AML-193 (cell line): ENCODE measurements around the gene NLRP3.

Experiments
- DNase-seq, 2 experiments: peaks; one replicate each; lab custom pipeline; 2025; lab: John Stamatoyannopoulos, UW

The NLRP3 gene

DNA sequence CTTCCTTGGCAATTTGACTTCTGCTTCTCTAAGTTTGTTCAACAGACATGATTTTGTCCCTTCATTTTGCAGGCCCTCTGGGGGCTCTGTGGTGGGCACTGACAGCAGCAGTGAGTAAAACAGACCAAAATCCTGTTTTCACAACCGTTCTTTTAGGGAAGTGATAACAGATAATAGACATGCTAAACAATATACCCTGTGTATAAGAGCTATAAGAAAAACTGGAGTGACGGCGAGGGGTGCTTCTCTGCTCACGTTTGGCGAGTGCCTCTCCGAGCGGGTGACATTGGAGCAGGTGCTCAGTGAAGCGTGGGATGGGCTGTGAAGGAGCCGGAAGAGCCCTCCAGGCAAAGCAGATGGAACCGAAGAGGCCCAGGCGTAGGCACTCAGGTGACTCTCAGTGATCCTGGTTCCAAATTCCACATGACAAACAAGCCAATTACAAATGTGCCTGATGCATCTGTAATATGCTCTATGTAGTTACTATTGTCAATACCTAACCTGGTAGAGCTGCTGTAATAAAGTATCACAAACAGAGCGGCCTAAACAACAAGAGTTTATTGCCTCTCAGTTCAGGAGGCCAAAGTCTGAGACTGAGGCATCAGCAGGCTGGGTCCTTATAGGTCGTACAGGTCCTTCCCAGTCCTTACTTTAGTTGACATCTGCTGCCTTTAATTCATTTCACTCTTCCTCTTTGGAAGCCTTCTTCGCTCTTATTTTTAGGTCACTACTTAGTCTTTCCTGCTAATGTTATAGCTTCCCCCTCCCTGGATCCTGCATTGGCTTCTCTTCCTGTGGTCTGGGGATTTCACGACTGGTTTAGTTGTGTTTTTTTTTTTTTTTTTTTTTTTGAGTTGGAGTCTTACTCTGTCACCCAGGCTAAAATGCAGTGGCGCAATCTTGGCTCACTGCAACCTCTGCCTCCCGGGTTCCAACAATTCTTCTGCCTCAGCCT lies 21.9 kb downstream of the NLRP3 start:
- peak in 1 of 2 experiments; percentile 11 for DNase-seq

DNA sequence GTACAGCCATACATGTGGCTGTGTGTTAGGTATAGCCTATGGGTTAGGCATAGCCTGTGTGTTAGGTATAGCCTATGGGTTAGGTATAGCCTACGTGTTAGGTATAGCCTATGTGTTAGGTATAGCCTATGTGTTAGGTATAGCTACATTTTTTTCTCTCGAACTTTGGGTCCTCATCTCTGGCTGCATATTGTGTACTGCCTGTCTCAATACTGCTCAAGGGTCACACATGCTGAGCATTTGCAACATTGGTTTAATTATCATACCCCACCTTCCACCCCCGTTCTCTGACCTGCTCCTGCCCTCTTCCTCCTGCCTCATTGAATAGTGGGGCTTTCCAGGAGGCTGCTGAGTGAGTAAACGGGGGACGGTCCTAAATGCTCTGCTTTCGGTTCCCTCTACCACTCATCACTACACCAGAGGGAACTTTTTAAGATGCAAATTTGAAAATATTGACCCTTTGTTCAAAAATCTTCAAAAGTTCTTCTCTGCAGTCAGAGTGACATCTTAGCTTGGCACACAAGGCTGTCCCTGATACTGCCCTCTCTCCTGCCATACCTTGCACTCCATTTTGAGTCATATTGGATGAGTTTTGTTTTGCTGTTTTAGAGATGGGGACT lies 24.1 kb downstream of the NLRP3 start:
- no peak for DNase-seq

DNA sequence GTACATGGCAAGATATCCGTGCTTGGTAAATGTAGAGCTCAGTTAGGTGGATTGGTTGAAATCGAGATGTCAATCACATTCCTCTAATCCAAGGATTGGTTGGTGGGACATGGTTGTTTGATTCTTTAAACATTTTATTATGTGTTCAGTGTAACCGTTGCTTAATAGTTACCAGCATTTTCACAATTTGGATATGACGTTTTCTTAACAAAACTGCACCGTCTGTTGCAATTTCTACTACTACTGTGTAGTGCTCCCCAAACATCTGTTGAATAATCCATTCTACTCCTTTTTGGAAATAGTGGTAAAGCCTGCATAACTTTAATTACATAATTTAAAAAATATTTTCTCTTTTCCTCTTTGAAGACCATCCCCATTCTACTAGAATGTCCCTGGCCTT lies 25.6 kb downstream of the NLRP3 start:
- peak; percentile 28 to 36 for DNase-seq

DNA sequence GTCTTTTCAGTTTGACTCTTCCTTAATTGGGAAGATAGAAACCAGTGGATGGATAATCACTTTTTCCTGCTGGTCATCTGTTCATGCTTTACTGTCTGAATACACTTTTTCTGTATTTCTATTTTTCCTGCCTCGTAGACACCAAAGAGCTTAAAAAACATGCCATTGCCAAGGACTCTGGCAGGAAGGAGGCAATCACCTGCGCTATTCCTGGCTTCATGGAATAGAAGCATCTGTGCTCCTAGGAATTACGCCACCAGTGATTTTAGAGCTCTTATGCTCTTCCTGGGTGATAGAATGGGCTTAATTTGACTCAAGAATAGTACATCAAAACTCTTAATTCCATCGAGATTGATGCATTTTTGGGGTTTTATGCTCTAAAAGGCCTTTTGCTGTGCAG lies 26.2 kb downstream of the NLRP3 start:
- DNase-seq: no peak

DNA sequence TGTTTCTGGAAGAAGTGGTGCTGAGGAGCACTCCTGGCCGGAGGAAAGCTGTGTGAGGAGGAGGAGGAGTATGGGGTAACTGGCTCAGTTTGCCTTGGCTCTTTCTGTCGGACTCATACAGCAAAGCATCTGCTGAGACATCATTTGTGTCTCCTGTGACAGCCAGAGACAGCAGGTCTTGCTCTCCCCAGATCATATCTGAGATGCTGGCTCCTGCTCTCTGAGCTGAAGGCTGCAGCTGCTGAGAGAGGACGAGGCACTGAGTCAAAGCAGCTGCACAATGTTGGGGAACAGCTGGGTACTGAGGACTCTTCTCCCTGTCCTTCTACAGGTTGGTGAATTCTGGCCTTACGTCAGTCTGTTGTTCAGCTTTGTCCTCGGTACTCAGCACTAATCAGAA lies 27.7 kb downstream of the NLRP3 start:
- DNase-seq: no peak

DNA sequence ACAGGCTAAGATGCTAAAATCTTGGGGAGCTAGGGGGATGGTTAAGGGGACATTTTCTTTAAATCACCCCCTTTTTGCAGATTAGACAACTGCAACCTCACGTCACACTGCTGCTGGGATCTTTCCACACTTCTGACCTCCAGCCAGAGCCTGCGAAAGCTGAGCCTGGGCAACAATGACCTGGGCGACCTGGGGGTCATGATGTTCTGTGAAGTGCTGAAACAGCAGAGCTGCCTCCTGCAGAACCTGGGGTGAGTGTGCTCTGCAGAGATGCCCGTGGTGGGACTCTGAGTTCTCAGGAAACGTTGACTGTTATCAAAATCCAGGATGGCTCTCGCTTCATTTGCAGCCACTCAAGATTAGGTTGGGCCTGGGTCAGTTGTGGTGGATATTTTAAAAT lies 28.6 kb downstream of the NLRP3 start:
- no peak for DNase-seq

DNA sequence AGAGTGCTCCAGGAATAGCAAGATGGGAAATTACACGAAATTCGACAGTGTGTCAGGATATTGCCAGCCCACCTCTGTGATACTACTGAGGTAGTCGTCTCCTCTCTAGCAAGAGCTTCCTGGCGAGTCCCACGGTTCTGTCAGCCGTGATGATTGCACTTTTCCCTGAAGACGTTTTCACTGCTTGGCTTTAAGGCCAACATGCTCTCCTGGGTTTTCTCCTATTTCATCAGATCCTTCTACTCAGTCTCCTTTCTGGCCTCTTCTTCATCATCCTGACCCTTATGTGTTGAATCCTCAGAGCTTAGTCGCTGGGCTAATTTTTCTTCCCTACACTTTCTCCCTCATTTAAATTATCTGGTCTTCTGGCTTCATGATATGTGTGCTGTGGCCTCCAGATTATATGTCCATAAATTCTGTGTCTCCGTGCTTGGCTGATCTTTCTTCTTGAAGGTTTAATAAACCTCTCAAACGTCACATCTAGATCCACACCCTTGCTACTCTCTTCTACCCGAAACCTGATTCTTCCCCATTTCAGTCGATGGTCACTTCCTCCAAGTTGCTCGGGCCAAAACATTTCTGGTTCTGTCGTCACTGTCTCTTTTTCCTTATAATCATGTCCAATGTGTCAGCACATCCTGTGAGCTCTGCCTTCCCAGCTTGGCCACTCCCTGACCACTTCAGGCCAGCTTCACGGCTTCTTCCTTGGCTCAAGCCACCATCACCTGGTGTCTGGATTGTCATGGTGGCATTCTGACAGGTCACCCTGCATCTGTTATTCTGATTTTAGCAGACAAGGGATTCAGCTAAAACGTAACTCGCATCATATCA lies 29.8 kb downstream of the NLRP3 start:
- DNase-seq: no peak

DNA sequence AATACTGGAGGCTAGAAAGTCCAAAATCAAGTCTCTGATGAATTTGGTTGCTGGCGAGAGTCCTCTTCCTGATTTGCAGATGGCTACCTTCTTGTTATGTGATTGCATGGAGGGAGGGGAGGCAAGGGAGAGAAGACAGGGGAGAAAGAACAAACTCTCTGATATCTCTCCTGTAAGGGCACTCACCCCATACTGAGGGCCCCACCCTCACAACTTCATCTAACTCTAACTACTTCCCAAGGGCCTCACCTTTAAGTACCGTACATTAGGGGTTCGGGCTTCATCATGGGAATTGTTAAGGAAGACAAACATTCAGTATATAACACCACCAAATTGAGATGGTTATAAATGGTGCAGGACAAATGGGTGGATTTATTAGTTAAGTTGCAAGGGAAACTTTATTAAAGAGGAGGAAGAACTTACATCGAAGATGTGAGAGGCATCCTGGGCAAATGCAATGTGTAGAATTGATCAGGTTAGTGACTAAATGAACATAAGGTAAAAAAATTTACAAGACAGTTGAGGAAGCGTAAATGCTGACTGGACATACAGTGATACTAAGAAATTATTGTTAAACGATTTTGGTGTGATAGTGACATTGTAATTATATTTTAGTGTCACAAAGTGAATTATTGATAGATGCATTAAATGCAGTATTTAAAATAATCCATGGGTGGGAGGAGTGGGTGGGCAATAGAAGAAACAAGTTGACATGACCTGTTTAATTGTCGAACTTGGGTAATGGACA lies 31.4 kb downstream of the NLRP3 start:
- DNase-seq: no peak

DNA sequence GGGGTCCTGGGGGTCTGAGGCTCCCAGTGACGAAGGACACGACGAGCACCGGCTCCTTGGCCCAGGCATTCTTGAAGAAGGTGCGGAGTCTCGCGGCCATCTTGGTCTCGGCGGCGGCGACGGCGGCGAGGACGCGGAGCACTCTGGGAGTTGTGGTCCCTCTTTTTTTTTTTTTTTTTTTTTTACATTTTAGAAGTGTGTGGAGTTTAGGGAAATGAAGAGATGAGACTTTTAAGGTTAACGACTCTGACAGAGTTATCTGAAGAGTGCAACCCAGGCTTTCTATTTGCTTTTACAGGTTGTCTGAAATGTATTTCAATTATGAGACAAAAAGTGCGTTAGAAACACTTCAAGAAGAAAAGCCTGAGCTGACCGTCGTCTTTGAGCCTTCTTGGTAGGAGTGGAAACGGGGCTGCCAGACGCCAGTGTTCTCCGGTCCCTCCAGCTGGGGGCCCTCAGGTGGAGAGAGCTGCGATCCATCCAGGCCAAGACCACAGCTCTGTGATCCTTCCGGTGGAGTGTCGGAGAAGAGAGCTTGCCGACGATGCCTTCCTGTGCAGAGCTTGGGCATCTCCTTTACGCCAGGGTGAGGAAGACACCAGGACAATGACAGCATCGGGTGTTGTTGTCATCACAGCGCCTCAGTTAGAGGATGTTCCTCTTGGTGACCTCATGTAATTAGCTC lies 32.3 kb downstream of the NLRP3 start:
- DNase-seq: no peak

DNA sequence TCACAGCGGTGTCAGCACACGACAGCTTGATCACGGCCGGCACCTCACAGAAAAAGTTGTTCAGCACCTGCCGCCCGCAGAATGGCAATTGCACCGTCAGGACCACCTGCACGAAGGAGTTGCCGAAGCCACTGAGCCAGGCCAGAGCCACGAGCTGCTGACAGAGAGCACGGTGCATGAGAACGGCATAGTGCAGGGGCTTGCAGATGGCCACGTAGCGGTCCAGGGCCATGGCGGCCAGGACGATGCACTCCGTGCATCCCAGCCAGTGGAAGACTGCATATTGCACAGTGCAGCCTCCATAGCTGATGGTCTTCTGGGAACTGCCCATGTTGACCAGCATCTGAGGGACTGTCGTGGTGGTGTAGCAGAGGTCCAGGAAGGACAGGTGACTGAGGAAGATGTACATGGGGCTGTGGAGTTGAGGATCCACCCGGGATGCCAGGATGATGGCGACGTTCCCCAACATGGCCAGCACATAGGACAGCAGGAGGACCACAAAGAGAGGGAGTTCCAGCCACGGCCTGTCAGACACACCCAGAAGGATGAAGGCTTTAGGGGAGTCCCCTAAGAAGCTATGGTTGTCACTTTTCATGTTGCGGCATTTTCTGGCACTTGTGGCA lies 35.5 kb downstream of the NLRP3 start:
- no peak for DNase-seq

DNA sequence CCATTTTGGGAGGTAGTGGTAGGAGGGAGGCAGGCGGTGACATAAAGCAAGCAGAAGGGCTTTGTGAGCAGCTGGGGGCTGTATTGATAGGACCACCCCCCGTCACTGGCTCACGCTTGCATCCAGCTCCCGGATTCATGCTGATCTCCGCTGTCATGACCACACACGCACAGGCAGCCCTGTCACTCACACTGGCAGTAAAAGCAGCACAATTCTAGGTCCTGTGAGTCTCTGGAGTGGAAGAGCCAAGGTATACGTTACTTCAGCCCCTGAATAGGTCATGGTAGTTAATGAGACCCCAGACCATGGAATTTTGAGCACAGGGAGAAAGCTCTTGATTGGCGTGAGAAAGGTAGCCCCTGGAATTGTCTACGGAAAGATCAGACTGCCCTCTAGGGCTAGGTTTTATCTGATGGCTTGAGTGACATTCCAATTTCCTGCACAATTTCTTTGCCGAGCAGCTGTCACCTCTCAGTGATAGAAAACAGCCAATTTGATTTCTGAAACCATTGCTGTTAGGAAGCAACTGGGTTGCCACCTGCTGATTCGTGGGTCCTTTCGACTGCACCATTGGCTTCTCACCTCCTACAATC lies 36.6 kb downstream of the NLRP3 start:
- no peak for DNase-seq

DNA sequence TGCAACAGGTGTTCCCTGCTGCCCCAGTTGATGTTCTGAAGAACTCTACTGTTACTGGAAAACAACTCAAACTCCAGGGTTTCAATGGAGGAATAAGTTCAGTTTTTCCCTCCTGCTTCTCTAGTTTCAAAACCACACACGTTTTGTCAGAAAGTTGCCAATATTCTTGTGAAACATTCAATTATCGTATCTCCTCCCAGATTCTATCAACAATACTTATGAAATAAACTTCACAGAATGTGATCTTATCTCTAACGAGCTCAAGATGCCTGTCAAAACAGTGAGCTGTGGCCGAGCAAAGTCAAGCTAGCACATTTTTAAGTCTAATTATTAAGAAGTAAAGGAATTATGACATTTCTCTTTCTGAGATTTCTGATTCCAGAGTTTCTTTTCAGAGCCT lies 37.3 kb downstream of the NLRP3 start:
- DNase-seq: peak; percentile 10 to 19

DNA sequence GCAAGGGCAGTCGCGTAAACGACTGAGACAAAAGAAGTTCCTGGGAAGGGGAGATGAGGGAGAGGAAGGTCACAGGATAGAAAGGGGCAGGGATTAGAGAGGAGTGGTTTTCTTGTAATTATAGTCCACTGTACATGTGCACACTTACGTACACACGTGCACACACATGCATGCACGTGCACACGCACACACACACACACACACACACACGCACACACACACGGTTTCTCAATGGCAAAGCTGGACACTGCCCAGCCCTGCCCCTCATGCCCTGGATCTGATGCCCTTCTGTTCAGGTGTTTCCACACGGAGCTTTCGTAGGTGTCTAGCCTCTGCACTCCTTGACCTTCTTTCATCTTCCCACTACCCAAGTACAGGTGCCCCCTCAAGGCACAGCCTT lies 38.0 kb downstream of the NLRP3 start:
- no peak for DNase-seq

DNA sequence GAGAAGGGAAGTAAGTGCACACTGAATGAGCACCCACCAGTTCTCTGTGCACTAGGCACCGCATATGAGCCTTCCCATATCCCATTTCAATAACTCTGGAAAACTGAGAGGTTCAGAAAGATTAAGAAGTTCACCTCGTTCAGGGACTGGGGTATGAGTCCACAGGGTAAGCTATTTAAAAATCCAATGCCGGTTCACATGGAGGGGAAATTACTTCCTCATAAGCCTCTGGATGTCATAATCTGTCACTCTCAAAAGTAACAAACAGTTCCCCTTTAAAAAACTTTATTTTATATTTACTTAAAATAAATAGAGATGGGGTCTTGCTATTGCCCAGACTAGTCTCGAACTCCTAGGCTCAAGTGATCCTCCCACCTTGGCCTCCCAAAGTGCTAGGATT lies 40.0 kb downstream of the NLRP3 start:
- peak; percentile 41 to 57 for DNase-seq

DNA sequence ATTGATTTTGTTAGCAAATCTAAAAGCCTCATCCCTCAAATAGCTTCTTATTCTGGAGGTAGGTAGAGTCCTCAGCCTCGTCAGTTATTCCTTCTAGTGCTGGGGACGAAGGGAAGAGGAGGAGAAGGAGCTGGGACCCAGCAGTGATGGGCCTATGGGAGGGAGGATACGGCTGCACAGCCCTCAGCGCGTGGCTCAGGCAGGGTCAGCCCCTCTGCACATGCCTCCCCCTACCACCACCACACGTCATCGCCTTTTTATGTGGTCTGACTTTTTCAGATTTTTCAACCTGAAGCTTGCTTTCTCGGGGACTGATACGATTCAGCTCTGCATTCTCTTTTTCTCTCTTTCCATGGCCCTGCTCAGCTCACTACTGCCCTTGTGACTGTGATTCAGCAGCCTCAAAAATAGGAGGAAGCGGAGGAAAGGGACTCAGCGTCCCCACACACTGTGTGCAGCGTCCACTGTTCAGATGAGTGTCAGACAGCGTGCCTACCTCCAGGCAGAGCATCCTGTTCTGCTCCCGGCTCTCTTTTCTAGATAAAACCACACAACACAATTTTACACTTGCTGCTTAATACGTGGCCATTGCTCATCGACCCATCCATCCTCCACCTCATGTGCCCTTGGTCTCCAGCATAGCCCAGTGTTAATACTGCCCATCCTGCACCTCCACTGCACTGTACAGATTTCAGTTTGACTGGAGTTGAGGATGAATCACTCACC lies 41.1 kb downstream of the NLRP3 start:
- no peak for DNase-seq

DNA sequence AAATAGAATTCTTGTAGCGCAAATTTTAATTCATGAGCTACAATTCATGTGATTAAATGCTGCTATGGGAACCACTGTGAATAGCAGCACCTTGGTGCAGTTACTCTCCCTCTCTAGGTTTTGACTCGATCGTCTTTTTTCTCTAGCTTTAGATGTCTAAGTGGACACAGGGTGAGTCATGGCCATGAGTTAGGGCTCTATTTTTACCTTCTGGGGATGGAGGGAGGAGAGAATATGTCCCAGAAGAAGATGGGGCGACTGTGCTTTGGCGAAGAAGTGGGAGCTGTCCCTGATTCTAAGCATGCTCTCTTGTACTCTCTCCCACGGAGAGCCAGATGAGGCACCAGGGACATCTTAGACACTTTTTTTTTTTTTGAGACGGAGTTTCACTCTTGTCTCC lies 43.5 kb downstream of the NLRP3 start:
- DNase-seq: no peak

DNA sequence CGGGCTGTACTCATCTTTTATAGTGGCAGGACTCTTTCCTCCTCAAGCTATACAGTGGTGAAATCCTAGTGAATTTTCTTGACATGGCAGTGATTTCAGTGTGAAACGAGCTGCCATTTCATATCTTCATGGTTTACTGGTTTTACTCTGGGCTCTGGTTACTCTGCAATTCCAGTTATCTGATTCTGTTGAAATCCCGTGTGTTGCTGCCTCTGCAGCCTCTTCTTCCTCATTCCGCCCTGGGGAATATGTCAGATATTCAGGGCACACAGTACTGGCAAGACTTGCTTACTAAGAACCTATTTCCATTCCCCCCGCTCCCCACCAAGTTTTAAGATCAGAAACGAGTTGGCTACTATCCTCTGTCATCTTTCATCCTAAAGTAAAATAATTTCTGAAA lies 49.8 kb downstream of the NLRP3 start:
- DNase-seq: no peak

DNA sequence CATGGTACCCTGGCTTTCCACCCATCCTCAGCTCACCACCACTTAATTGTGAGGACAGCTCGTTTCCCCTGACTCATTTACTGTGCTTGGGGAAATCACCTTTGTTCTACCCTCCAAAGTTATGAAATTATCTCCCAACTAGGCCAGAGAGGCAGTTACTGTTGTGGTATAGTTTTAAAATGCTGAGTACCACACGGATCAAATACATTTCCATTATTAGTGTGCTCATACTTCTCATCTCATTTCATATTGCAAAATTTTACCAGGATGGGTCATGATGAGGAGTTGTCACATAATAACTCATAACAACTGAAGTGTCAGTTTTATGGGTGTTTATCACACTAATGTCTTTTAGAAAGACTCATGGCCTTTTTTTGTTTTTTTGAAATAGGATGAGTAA lies 51.2 kb downstream of the NLRP3 start:
- DNase-seq: no peak

DNA sequence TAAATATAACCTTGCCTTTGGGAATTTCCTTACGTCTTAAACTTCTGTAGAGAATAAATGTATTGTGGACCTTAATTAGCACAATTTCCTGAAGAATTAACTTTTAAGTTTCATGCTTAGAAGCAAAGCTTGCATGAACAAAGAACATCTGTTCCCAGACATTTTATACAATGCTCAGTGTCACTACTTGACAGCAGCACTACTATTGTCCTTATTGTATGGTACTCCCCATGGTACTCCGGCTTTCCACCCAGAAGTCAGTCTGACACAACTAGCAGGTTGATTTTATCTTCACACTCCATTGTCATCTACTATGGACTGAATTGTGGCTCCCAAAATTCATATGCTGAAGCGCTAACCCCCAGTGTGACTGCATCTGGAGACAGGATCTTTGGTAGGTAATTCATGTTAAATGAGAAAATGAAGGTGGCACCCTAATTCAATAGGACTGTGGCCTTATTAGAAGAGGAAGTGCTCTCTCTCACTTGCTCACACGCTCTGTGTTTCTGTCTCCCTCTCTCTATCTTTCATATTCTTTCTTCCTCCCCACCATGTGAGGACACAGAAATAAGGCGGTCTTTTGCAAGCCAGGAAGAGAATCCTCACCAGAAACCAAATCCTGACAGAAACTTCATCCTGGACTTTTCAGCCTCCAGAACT lies 52.6 kb downstream of the NLRP3 start:
- DNase-seq: no peak
